NT2/D1 (cell line): ENCODE data around the gene LSG1.

Source experiments
- SUZ12 ChIP-seq: IDR thresholded peaks from 2 replicates; pipeline ENCODE4 v1.6.1; 2011; ENCODE audit not compliant: insufficient read length, insufficient read depth; ENCODE audit errors: extremely low read depth
- ZNF274 ChIP-seq: IDR thresholded peaks from 2 replicates; pipeline ENCODE4 v1.6.1; 2011; ENCODE audit warnings: mild to moderate bottlenecking, low read depth, low read length

DNA sequence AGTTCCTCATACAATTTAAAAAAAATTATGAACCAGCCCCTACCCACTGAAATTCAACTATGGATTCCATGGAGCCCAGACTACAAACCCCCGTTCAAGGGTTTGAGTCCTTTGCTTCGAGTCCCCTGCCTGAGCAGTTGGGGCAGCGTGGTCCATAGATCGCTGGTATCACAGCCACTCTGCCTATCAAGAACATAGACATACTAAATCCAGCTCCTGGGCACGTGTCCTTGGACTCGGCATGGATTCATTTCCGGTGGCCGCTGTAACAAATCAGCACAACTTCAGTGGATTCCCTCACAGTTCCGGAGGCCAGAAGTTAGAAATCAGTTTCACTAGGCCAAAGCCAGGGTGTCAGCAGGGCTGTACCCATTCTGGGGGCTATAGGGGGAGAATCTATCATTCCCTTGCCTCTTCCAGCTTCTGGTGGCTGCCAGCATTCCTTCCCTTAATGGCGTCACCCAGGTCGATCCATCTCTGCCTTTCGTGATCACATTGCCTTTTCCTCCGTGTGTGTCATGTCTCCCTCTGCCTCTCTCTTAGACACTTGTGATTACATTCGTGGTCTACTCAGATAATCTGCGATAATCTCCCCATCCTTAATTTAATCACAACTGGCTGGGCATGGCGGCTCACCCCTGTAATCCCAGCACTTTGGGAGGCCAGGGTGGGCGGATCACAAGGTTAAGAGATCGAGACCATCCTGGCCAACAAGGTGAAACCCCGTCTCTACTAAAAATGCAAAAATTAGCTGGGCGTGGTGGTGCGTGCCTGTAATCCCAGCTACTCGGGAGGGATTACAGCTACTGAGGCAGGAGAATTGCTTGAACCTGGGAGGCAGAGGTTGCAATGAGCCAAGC is 34.2 kb downstream of the LSG1 start:
- TF ChIP-seq ZNF274, result no peak
- TF ChIP-seq SUZ12, result no peak
